GM10248 (cell line): ENCODE measurements around the gene NAA40.

ENCODE experiments used
- CTCF ChIA-PET: fragments of 300-600 bp; sonication (Branson Sonifier 250); formaldehyde crosslinking; extraction: SDS; loops from one replicate; lab custom pipeline; 2021; ENCODE audit warnings: antibody characterized with exemption; lab: Yijun Ruan, JAX
- POLR2A ChIA-PET: fragments of 350-650 bp; sonication (Branson Sonifier 250); formaldehyde crosslinking; extraction: SDS; loops from one replicate; lab custom pipeline; 2020; ENCODE audit warnings: antibody characterized with exemption; lab: Yijun Ruan, JAX
- DNase-seq: peaks from one replicate; pipeline ENCODE4 v3.0.0; 2012; ENCODE audit errors: extremely low spot score
- CTCF ChIP-seq: IDR thresholded peaks from 2 replicates; pipeline ENCODE4 v1.5.1; 2012; ENCODE audit warnings: mild to moderate bottlenecking, low read depth; ENCODE audit errors: extremely low read depth, missing control alignments, control extremely low read depth

The NAA40 gene

GRCh38 chr11:63931045-63931444 is 7.8 kb upstream of the NAA40 start:
- POLR2A ChIA-PET: no interaction called here
- CTCF ChIA-PET: interaction anchor here (1.2 kb wide), 1 partner anchor 94 kb away, joined by 5 read pairs; no protein-coding TSS in a partner anchor
- no peak for DNase-seq
- TF ChIP-seq CTCF: no peak

GRCh38 chr11:63931876-63932275 is 6.9 kb upstream of the NAA40 start:
- ChIA-PET POLR2A (no interaction called here), CTCF (interaction anchor here (1.0 to 1.2 kb wide), 2 partner anchors 11 to 95 kb away, joined by 3 to 5 read pairs; no protein-coding TSS in a partner anchor)
- no peak for TF ChIP-seq CTCF
- no peak for DNase-seq

GRCh38 chr11:63933459-63933858 is 5.3 kb upstream of the NAA40 start:
- TF ChIP-seq CTCF: no peak
- ChIA-PET POLR2A (no interaction called here), CTCF (interaction anchor here (0.9 to 1.9 kb wide), 2 partner anchors 12 to 13 kb away, joined by 3 to 11 read pairs; no protein-coding TSS in a partner anchor)
- DNase-seq: no peak

DNA sequence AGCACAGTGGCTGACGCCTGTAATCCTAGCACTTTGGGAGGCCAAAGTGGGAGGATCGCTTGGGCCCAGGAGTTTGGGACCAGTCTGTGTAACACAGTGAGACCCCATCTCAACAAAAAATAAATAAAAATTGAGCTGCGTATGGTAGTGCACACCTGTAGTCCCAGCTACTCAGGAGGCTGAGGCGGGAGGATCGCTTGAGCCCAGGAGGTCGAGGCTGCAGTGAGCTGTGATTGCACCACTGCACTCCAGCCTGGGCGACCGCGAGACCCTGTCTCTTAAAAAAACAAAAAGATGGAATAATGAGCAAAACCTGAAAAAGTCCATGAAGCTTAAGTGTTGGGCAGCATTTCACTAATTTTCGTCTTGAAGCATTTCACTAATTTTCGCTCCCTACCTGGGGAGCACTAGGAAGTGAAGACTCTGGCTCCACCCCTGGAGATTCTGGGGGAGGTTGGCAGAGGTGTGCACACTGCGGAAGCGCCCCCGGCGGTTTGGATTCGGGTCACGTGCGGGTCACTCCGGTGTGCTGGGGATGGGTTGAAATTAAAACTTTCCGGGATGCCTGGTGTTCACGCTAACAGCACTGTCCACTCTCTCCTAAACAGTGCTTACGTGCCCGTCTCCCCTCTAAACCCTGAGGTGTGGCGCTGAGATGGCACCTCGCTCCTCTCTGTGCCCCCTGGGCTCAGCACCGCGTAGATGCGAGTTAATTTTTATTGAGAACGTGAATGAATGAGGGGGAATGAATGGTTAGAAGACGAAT is 906 bp upstream of the NAA40 start:
- POLR2A ChIA-PET: no interaction called here
- DNase-seq: no peak
- CTCF ChIA-PET: interaction anchor here (0.9 to 2.1 kb wide), 4 partner anchors 18 to 101 kb away, joined by 3 to 6 read pairs (median 4); no protein-coding TSS in a partner anchor
- no peak for TF ChIP-seq CTCF

DNA sequence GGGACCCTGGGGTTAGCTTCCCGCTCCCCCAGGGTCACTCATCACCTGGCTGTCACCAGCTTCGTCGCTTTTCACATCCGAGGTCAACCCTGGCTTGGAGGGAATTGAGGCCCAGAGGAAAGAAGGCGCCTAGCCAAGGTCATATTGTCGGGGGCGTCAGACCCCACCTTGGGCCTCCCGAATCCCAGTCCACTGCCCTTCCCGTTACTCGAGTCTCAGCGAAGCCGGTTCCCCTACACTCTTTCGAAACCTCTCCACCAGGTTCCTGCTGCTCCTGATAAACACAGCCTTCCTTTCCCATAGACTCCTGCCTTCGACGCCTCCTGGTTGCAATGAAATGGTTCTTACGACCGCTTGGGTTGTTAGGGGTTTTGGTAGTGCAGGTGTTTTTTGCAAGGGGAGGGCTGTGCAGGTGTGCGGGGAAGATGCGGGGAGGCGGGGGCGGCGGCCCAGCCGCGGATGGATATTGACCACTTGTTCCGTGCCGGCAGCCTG is 642 bp downstream of the NAA40 start:
- ChIA-PET POLR2A (interaction anchor here (0.6 to 0.9 kb wide), 3 partner anchors 12 to 105 kb away, joined by 3 to 4 read pairs (median 3); partner anchors contain the start of gene RCOR2), CTCF (interaction anchor here (1.9 to 2.1 kb wide), 2 partner anchors 19 to 102 kb away, joined by 4 to 6 read pairs; no protein-coding TSS in a partner anchor)
- no peak for DNase-seq
- TF ChIP-seq CTCF: no peak

GRCh38 chr11:63940786-63941185 is 2.0 kb downstream of the NAA40 start:
- TF ChIP-seq CTCF: no peak
- ChIA-PET POLR2A (no interaction called here), CTCF (interaction anchor here (1.0 to 7.0 kb wide), 2 partner anchors 104 to 173 kb away, joined by 3 to 129 read pairs; partner anchors contain the start of gene MARK2)
- DNase-seq: no peak
